GM21528 (cell line): Measurements from ENCODE around the gene KCNJ12.
"Not testable (repeated sequence)": the region's sequence is repeated elsewhere in the genome, so short reads cannot be mapped to it uniquely, and the experiment has no call there.

ENCODE experiments used
- ATAC-seq: cut with Tn5 transposase; IDR thresholded peaks from one replicate; pipeline ENCODE4 v1.9.1; 2021; ENCODE audit warnings: mild to moderate bottlenecking, moderate library complexity; ENCODE audit not compliant: unreplicated experiment, low FRiP score

Gene KCNJ12

GRCh38 chr17:21404539-21404938 lies 28.4 kb downstream of the KCNJ12 start:
- not testable (repeated sequence) for ATAC-seq

- not testable (repeated sequence) for ATAC-seq
Observed at GRCh38 chr17:21404956-21405731, 29.0 kb downstream of the KCNJ12 start.

- not testable (repeated sequence) for ATAC-seq
Observed at GRCh38 chr17:21405904-21406400, 29.8 kb downstream of the KCNJ12 start.

- ATAC-seq, result not testable (repeated sequence)
Observed at GRCh38 chr17:21406616-21407404, 30.7 kb downstream of the KCNJ12 start.

GRCh38 chr17:21407752-21408151 lies 31.6 kb downstream of the KCNJ12 start:
- not testable (repeated sequence) for ATAC-seq

GRCh38 chr17:21408224-21408623 lies 32.1 kb downstream of the KCNJ12 start:
- ATAC-seq, result not testable (repeated sequence)

GRCh38 chr17:21408766-21409300 lies 32.7 kb downstream of the KCNJ12 start:
- ATAC-seq, result not testable (repeated sequence)

GRCh38 chr17:21409388-21409787 lies 33.2 kb downstream of the KCNJ12 start:
- ATAC-seq, result not testable (repeated sequence)

GRCh38 chr17:21409971-21410370 lies 33.8 kb downstream of the KCNJ12 start:
- not testable (repeated sequence) for ATAC-seq

- ATAC-seq, result not testable (repeated sequence)
Observed at GRCh38 chr17:21410371-21410770, 34.2 kb downstream of the KCNJ12 start.

- not testable (repeated sequence) for ATAC-seq
Observed at GRCh38 chr17:21410906-21411678, 34.9 kb downstream of the KCNJ12 start.

- ATAC-seq, result not testable (repeated sequence)
Observed at GRCh38 chr17:21411679-21412205, 35.6 kb downstream of the KCNJ12 start.

GRCh38 chr17:21412207-21412681 lies 36.1 kb downstream of the KCNJ12 start:
- ATAC-seq, result not testable (repeated sequence)

- not testable (repeated sequence) for ATAC-seq
Observed at GRCh38 chr17:21413570-21414279, 37.6 kb downstream of the KCNJ12 start.

- not testable (repeated sequence) for ATAC-seq
Observed at GRCh38 chr17:21414616-21415015, 38.5 kb downstream of the KCNJ12 start.

GRCh38 chr17:21415166-21415990 lies 39.2 kb downstream of the KCNJ12 start:
- ATAC-seq, result not testable (repeated sequence)

GRCh38 chr17:21416471-21416981 lies 40.4 kb downstream of the KCNJ12 start:
- ATAC-seq, result not testable (repeated sequence)

- not testable (repeated sequence) for ATAC-seq
Observed at GRCh38 chr17:21417349-21417748, 41.2 kb downstream of the KCNJ12 start.
